IMR-90 (cell line): ENCODE measurements around the gene ADAMTS5. TPM values are rescaled to one million over a fixed set of nuclear protein-coding genes. Genes with fewer than 3 reads are reported as not detected.

Experiments used
- ATAC-seq: fragments of 200-7000 bp; cut with Tn5 transposase; 2 replicates; pipeline ENCODE4 v1.9.1; 2020; ENCODE audit warnings: low read depth, mild to moderate bottlenecking, moderate library complexity
- BruUV-seq: library from RNA; stranded (reverse); fragments of 400-500 nt; replicated peaks from 2 replicates; lab custom pipeline; 2021; lab: Mats Ljungman, UMichigan
- CTCF ChIA-PET: fragments of 300-600 bp; formaldehyde crosslinking; extraction: SDS; loops from one replicate; lab custom pipeline; 2021; ENCODE audit warnings: antibody characterized with exemption; lab: Yijun Ruan, JAX
- POLR2A ChIA-PET: fragments of 300-600 bp; sonication (Branson Sonifier 250); formaldehyde crosslinking; loops from one replicate; lab custom pipeline; 2022; ENCODE audit warnings: antibody characterized with exemption; ENCODE audit not compliant: unreplicated experiment; lab: Charles Lee
- DNase-seq: peaks from one replicate; pipeline ENCODE4 v3.0.0; 2013
- H2AFZ ChIP-seq: replicated peaks from 2 replicates; pipeline ENCODE3; 2013; ENCODE audit warnings: low read length, mild to moderate bottlenecking; ENCODE audit not compliant: poor library complexity
- H2AK5ac ChIP-seq: 2 replicates; pipeline ENCODE4 v1.6.1; 2013; ENCODE audit warnings: low read depth, low read length, inconsistent platforms
- H2AK9ac ChIP-seq: replicated peaks from 2 replicates; pipeline ENCODE3; 2013; ENCODE audit warnings: mild to moderate bottlenecking, low read depth, low read length, moderate library complexity; ENCODE audit not compliant: poor library complexity
- H2BK120ac ChIP-seq: 2 replicates; pipeline ENCODE4 v1.6.1; 2013; ENCODE audit warnings: low read depth, low read length, inconsistent platforms
- H2BK15ac ChIP-seq: 3 replicates; pipeline ENCODE4 v1.6.1; 2013; ENCODE audit warnings: low read depth, low read length, inconsistent platforms
- H2BK20ac ChIP-seq: 2 replicates; pipeline ENCODE4 v1.6.1; 2013; ENCODE audit warnings: low read depth, mild to moderate bottlenecking, inconsistent platforms, low read length, moderate library complexity
- H2BK5ac ChIP-seq: 2 replicates; pipeline ENCODE4 v1.6.1; 2013; ENCODE audit warnings: mild to moderate bottlenecking, low read depth, low read length, inconsistent platforms; ENCODE audit not compliant: poor library complexity, severe bottlenecking
- H3K14ac ChIP-seq: replicated peaks from 2 replicates; pipeline ENCODE4 v1.6.1; 2013; ENCODE audit warnings: low read depth, low read length, inconsistent platforms
- H3K18ac ChIP-seq: 2 replicates; pipeline ENCODE4 v1.6.1; 2013; ENCODE audit warnings: low read depth, low read length, control low read depth
- H3K23ac ChIP-seq: 2 replicates; pipeline ENCODE4 v1.6.1; 2013; ENCODE audit warnings: low read depth, low read length, inconsistent platforms
- H3K27ac ChIP-seq: 2 replicates; pipeline ENCODE4 v1.5.1; 2013; ENCODE audit warnings: mild to moderate bottlenecking, control low read depth, low read length; ENCODE audit not compliant: insufficient read depth
- H3K27me3 ChIP-seq: 2 replicates; pipeline ENCODE4 v1.6.1; 2013; ENCODE audit warnings: low read length; ENCODE audit not compliant: control insufficient read depth, insufficient read depth
- H3K36me3 ChIP-seq: 2 replicates; pipeline ENCODE4 v1.6.1; 2013; ENCODE audit warnings: low read length, mixed read lengths; ENCODE audit not compliant: control insufficient read depth, insufficient read depth
- H3K4ac ChIP-seq: 2 replicates; pipeline ENCODE4 v1.6.1; 2013; ENCODE audit warnings: low read depth, low read length, inconsistent platforms
- H3K4me1 ChIP-seq: 2 replicates; pipeline ENCODE4 v1.6.1; 2013; ENCODE audit warnings: low read length, mixed read lengths; ENCODE audit not compliant: control insufficient read depth, insufficient read depth
- H3K4me2 ChIP-seq: 2 replicates; pipeline ENCODE4 v1.6.1; 2013; ENCODE audit warnings: low read depth, mild to moderate bottlenecking, control low read depth, low read length, moderate library complexity
- H3K4me3 ChIP-seq: 2 replicates; pipeline ENCODE4 v1.5.1; 2013; ENCODE audit warnings: low read depth, mild to moderate bottlenecking, control low read depth, low read length, moderate library complexity; ENCODE audit not compliant: insufficient read depth
- H3K56ac ChIP-seq: 2 replicates; pipeline ENCODE4 v1.6.1; 2013; ENCODE audit warnings: low read length, inconsistent platforms; ENCODE audit not compliant: insufficient read depth; ENCODE audit errors: extremely low read depth
- H3K79me1 ChIP-seq, 2 experiments: 2 replicates each; pipeline ENCODE4 v1.6.1; 2013; ENCODE audit warnings: low read length in 2 of 2, inconsistent platforms in 1 of 2, low read depth in 1 of 2
- H3K9ac ChIP-seq: 2 replicates; pipeline ENCODE4 v1.6.1; 2013; ENCODE audit warnings: low read depth, low read length, control low read depth
- H3K9me1 ChIP-seq: 2 replicates; pipeline ENCODE4 v1.6.1; 2013; ENCODE audit warnings: low read length, inconsistent platforms; ENCODE audit not compliant: insufficient read depth
- H3K9me3 ChIP-seq: 2 replicates; pipeline ENCODE4 v1.6.1; 2013; ENCODE audit warnings: low read length; ENCODE audit not compliant: control insufficient read depth, insufficient read depth
- H4K20me1 ChIP-seq: 2 replicates; pipeline ENCODE4 v1.6.1; 2013; ENCODE audit warnings: low read length, inconsistent platforms; ENCODE audit not compliant: insufficient read depth
- H4K5ac ChIP-seq: 2 replicates; pipeline ENCODE4 v1.6.1; 2013; ENCODE audit warnings: mild to moderate bottlenecking, low read depth, low read length, control low read depth
- H4K8ac ChIP-seq, 2 experiments: 2 replicates each; pipeline ENCODE4 v1.6.1; 2013; ENCODE audit warnings: low read depth in 2 of 2, low read length in 2 of 2, control low read depth in 1 of 2, inconsistent platforms in 1 of 2
- H4K91ac ChIP-seq: 2 replicates; pipeline ENCODE4 v1.6.1; 2013; ENCODE audit warnings: low read depth, low read length, inconsistent platforms; ENCODE audit not compliant: insufficient read depth
- CEBPB ChIP-seq: IDR thresholded peaks from 2 replicates; pipeline ENCODE4 v1.6.1; 2012; ENCODE audit warnings: low read depth, low read length, improper control_type of control experiment
- CHD1 ChIP-seq: IDR thresholded peaks from 2 replicates; pipeline ENCODE4 v1.6.1; 2012; ENCODE audit warnings: low read depth, low read length, improper control_type of control experiment
- FOS ChIP-seq: fragments of 150-350 bp; IDR thresholded peaks from 2 replicates; pipeline ENCODE4 v1.6.1; 2016; ENCODE audit warnings: low read depth, low read length
- MAZ ChIP-seq: IDR thresholded peaks from 2 replicates; pipeline ENCODE4 v1.6.1; 2012; ENCODE audit warnings: low read depth, mild to moderate bottlenecking, low read length, improper control_type of control experiment, moderate library complexity, borderline replicate concordance
- MXI1 ChIP-seq: IDR thresholded peaks from 2 replicates; pipeline ENCODE4 v1.6.1; 2012; ENCODE audit warnings: low read depth, mild to moderate bottlenecking, low read length, moderate library complexity, borderline replicate concordance
- NFE2L2 ChIP-seq: fragments of 150-350 bp; IDR thresholded peaks from 2 replicates; pipeline ENCODE4 v1.6.1; 2016; ENCODE audit warnings: low read depth, mild to moderate bottlenecking, low read length
- POLR2A ChIP-seq: IDR thresholded peaks from 2 replicates; pipeline ENCODE4 v1.6.1; 2012; ENCODE audit warnings: mild to moderate bottlenecking, low read depth, low read length
- RCOR1 ChIP-seq: IDR thresholded peaks from 2 replicates; pipeline ENCODE4 v1.6.1; 2012; ENCODE audit warnings: mild to moderate bottlenecking, low read length, improper control_type of control experiment; ENCODE audit not compliant: insufficient replicate concordance
- RFX5 ChIP-seq: IDR thresholded peaks from 2 replicates; pipeline ENCODE4 v1.8.0; 2012; ENCODE audit warnings: low read depth, mild to moderate bottlenecking, low read length, moderate library complexity
- SMC3 ChIP-seq: fragments of 150-350 bp; IDR thresholded peaks from 2 replicates; pipeline ENCODE4 v1.6.1; 2016; ENCODE audit warnings: low read depth, mild to moderate bottlenecking, antibody characterized with exemption, low read length, moderate library complexity
- WGBS, 2 experiments: methylation state at CpG; one replicate each; pipeline versions ENCODE4 v1.1.5 to v1.1.7; 2013; ENCODE audit warnings: missing lambda C conversion rate in 2 of 2; ENCODE audit not compliant: insufficient read length in 1 of 2; ENCODE audit errors: extremely low coverage in 2 of 2; 5-methylcytosine and 5-hydroxymethylcytosine counted together
- dilution Hi-C: fragments of 300-500 bp; cut with HindIII; formaldehyde crosslinking; loops from one replicate; pipeline ENCODE4 v1.14.3; 2018; ENCODE audit warnings: low sequenced_read_pairs; ENCODE audit not compliant: unreplicated experiment
- in situ Hi-C: fragments of 300-500 bp; cut with MboI; formaldehyde crosslinking; loops from 3 replicates; pipeline ENCODE4 v1.14.3; 2019; ENCODE audit warnings: low sequenced_read_pairs, inconsistent platforms, mixed read lengths
- intact Hi-C: fragments of 100-400 bp; cut with micrococcal nuclease; formaldehyde crosslinking; loops from 2 replicates; pipeline ENCODE4 v1.10.0; 2022
- polyA plus RNA-seq, 3 experiments: library from polyadenylated mRNA; depleted of rRNA; stranded (reverse); fragments of >200 nt; gene quantifications; 2 replicates each; pipeline ENCODE4 v1.2.3, GENCODE V29; 2012; ENCODE audit warnings: low replicate concordance in 1 of 3
- total RNA-seq: library from RNA; depleted of rRNA; stranded (reverse); fragments of >200 nt; gene quantifications from 2 replicates; pipeline ENCODE4 v1.2.3, GENCODE V29; 2012
- TF ChIP-seq, protein P1 (sequence below): fragments of 150-350 bp; IDR thresholded peaks from 2 replicates; pipeline ENCODE4 v1.6.1; 2017; ENCODE audit warnings: mild to moderate bottlenecking, antibody characterized with exemption, low read length, low read depth
- TF ChIP-seq, protein P2 (sequence below): conservative IDR thresholded peaks from 2 replicates; pipeline ENCODE4 v1.5.1; 2012; ENCODE audit warnings: mild to moderate bottlenecking, low read depth, low read length, improper control_type of control experiment

ADAMTS5 gene
- total and polyA plus RNA-seq, 2 of the 4 experiments (the other 2 are of a cell fraction), result 0.54 to 0.58 TPM

DNA sequence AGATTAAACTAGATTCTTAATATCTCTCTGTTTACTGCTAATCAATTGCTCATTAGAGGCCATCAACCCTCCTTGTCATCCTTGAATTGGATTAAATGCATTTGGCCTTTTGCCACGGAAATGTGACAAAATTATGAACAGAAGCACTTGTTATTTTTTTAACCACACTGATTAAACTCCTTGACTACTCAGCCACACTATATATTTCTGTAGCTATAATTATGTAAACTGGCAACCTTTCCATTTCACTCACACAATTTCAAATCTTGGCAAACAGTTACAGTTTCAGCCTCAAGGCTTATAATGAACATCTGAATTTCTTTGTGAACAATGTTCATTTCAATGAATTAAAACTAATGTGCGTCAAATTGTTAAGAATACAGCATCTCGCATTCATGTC, 10.1 kb downstream of the ADAMTS5 start:
- H3K4ac ChIP-seq, result no peak overlapping the region
- no peak overlapping the region for H2AK9ac ChIP-seq
- H3K23ac ChIP-seq, result no peak overlapping the region
- no peak overlapping the region for H2BK15ac ChIP-seq
- no peak overlapping the region for H2AFZ ChIP-seq
- no peak overlapping the region for H3K4me2 ChIP-seq
- no peak overlapping the region for H2BK5ac ChIP-seq
- no peak overlapping the region for H3K14ac ChIP-seq
- ChIA-PET POLR2A (no interaction called here), CTCF (interaction anchor here (0.5 kb wide), 1 partner anchor 60 kb away, joined by 3 read pairs; no protein-coding TSS in a partner anchor)
- dilution Hi-C loops (no loop called here), intact Hi-C loops (no loop called here), in situ Hi-C loops (no loop called here)
- no peak overlapping the region for H2BK120ac ChIP-seq
- no peak for DNase-seq
- no peak overlapping the region for H4K8ac ChIP-seq
- no peak overlapping the region for H4K5ac ChIP-seq
- no peak overlapping the region for H3K56ac ChIP-seq
- no peak overlapping the region for H2AK5ac ChIP-seq
- H3K27me3 ChIP-seq, result no peaks in the 10 kb centered on the region
- no peak overlapping the region for H4K91ac ChIP-seq
- H3K9me3 ChIP-seq, result no peaks in the 10 kb centered on the region
- WGBS, 2 experiments, result no CpG with 5 or more reads among the region's 3 CpGs
- no peaks in the 10 kb centered on the region for H4K20me1 ChIP-seq
- no peak for TF ChIP-seq CEBPB
- no peak for TF ChIP-seq NFE2L2
- TF ChIP-seq MXI1, result no peak
- TF ChIP-seq CHD1, result no peak
- no peak for TF ChIP-seq MAZ
- no peak for TF ChIP-seq RCOR1
- TF ChIP-seq, protein P1, sequence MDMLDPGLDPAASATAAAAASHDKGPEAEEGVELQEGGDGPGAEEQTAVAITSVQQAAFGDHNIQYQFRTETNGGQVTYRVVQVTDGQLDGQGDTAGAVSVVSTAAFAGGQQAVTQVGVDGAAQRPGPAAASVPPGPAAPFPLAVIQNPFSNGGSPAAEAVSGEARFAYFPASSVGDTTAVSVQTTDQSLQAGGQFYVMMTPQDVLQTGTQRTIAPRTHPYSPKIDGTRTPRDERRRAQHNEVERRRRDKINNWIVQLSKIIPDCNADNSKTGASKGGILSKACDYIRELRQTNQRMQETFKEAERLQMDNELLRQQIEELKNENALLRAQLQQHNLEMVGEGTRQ, result no peak
- no peak for TF ChIP-seq FOS
- TF ChIP-seq, protein P2, sequence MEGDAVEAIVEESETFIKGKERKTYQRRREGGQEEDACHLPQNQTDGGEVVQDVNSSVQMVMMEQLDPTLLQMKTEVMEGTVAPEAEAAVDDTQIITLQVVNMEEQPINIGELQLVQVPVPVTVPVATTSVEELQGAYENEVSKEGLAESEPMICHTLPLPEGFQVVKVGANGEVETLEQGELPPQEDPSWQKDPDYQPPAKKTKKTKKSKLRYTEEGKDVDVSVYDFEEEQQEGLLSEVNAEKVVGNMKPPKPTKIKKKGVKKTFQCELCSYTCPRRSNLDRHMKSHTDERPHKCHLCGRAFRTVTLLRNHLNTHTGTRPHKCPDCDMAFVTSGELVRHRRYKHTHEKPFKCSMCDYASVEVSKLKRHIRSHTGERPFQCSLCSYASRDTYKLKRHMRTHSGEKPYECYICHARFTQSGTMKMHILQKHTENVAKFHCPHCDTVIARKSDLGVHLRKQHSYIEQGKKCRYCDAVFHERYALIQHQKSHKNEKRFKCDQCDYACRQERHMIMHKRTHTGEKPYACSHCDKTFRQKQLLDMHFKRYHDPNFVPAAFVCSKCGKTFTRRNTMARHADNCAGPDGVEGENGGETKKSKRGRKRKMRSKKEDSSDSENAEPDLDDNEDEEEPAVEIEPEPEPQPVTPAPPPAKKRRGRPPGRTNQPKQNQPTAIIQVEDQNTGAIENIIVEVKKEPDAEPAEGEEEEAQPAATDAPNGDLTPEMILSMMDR, result no peak
- TF ChIP-seq RFX5, result no peak
- no peak for TF ChIP-seq SMC3
- no peak for TF ChIP-seq POLR2A
- no peak overlapping the region for H3K9ac ChIP-seq
- BruUV-seq, result no TSS peak
- H3K9me1 ChIP-seq, result no peaks in the 10 kb centered on the region
- H3K4me3 ChIP-seq, result no peak overlapping the region
- no peak for ATAC-seq
- peaks cover 24% of the 10 kb centered on the region for H3K36me3 ChIP-seq
- H3K27ac ChIP-seq, result no peak overlapping the region
- H3K4me1 ChIP-seq, result no peaks in the 10 kb centered on the region; the same call in 1 of the 2 replicates
- no peak overlapping the region for H2BK20ac ChIP-seq
- H3K79me1 ChIP-seq, result no peaks in the 10 kb centered on the region; a peak in 1 of 4 replicates
- no peak overlapping the region for H3K18ac ChIP-seq
